ENCODE results near the gene CENPM.

DNA sequence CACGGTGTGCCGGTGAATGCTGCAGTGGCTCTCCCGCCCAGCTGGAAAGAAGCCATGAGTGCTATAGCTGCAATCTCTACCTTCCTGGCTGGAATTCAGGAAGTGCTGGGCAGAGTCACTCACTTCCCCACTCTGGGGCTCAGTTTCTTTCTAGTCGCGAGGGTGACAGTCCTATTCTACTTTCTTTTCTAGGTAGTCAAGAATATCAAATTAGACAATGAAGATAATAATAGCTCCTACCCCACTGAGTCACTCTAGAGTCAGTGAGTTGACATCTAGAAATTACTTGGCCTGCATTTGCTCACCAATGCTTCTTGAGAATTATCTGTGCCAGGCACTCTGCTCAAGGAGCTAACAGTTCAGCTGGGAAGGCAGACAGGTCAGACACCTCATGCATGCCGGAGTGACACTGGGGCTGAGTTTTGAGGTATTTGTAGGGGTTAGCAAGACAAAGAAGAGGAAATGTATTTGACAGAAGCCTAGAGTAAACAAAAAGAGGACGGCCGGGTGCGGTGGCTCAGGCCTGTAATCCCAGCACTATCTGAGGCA is 3.2 kb downstream of the CENPM start:
- TF ChIP-seq CTCF (conservative IDR thresholded peaks at IDR 0.05; ENCODE audit: low read length) (no peak), EZH2phosphoT487 (IDR thresholded peaks at IDR 0.05; ENCODE audit: borderline replicate concordance) (no peak)
